GM23338 (cell line): ENCODE data around the gene SYVN1. TPM values are rescaled to one million over a fixed set of nuclear protein-coding genes. Genes with fewer than 3 reads are reported as not detected.

ENCODE experiments used
- ATAC-seq: fragments of 200-7000 bp; cut with Tn5 transposase; 3 replicates; pipeline ENCODE4 v1.9.1; 2020
- DNase-seq: peaks from one replicate; pipeline ENCODE4 v3.0.0-alpha.2; 2015; ENCODE audit warnings: low spot score
- H2AFZ ChIP-seq: fragments of 200-600 bp; sonication (generic); 2 replicates; pipeline ENCODE4 v1.8.0; 2016; ENCODE audit warnings: antibody characterized with exemption, mild to moderate bottlenecking, moderate library complexity
- H3F3A ChIP-seq: fragments of 200-600 bp; sonication (generic); replicated peaks from 2 replicates; pipeline ENCODE4 v1.8.0; 2017; ENCODE audit warnings: antibody characterized with exemption, mixed run types, low read depth
- H3K27ac ChIP-seq: fragments of 200-600 bp; sonication (generic); 2 replicates; pipeline ENCODE4 v1.6.1; 2016; ENCODE audit warnings: low read depth
- H3K27me3 ChIP-seq: fragments of 200-600 bp; sonication (generic); 2 replicates; pipeline ENCODE4 v1.8.0; 2016; ENCODE audit warnings: mild to moderate bottlenecking, mixed run types, moderate library complexity; ENCODE audit not compliant: insufficient read depth
- H3K36me3 ChIP-seq: fragments of 200-600 bp; sonication (generic); 2 replicates; pipeline ENCODE4 v1.8.0; 2016; ENCODE audit warnings: mild to moderate bottlenecking; ENCODE audit not compliant: insufficient read depth
- H3K4me1 ChIP-seq: fragments of 200-600 bp; sonication (generic); 2 replicates; pipeline ENCODE4 v1.8.0; 2016; ENCODE audit warnings: mild to moderate bottlenecking, moderate library complexity; ENCODE audit not compliant: insufficient read depth
- H3K4me2 ChIP-seq: fragments of 200-600 bp; sonication (generic); 2 replicates; pipeline ENCODE4 v1.7.1; 2017; ENCODE audit warnings: mixed run types
- H3K4me3 ChIP-seq: fragments of 200-600 bp; sonication (generic); 2 replicates; pipeline ENCODE4 v1.6.1; 2016; ENCODE audit warnings: mixed run types
- H3K79me2 ChIP-seq: fragments of 200-600 bp; sonication (generic); replicated peaks from 2 replicates; pipeline ENCODE4 v1.8.0; 2017; ENCODE audit warnings: mild to moderate bottlenecking; ENCODE audit not compliant: insufficient read depth
- H3K9me2 ChIP-seq: fragments of 200-600 bp; sonication (generic); 2 replicates; pipeline ENCODE4 v1.8.0; 2017; ENCODE audit not compliant: insufficient read depth
- H4K20me1 ChIP-seq: fragments of 200-600 bp; sonication (generic); replicated peaks from 2 replicates; pipeline ENCODE4 v1.8.0; 2017; ENCODE audit warnings: mild to moderate bottlenecking; ENCODE audit not compliant: insufficient read depth
- H3K27ac Mint-ChIP-seq: 2 replicates; pipeline ENCODE4 v1.8.0; 2020; ENCODE audit warnings: inconsistent platforms, mild to moderate bottlenecking, moderate library complexity, mixed read lengths
- H3K27me3 Mint-ChIP-seq: 3 replicates; pipeline ENCODE4 v1.8.0; 2022; ENCODE audit warnings: low read depth, mild to moderate bottlenecking, moderate library complexity, mixed read lengths, inconsistent platforms; ENCODE audit not compliant: insufficient read depth, poor library complexity
- H3K36me3 Mint-ChIP-seq: 3 replicates; pipeline ENCODE4 v1.8.0; 2021; ENCODE audit warnings: low read depth, mild to moderate bottlenecking, inconsistent platforms, moderate library complexity, mixed read lengths
- H3K4me1 Mint-ChIP-seq: 3 replicates; pipeline ENCODE4 v1.8.0; 2020; ENCODE audit warnings: mild to moderate bottlenecking, inconsistent platforms, mixed read lengths
- H3K4me3 Mint-ChIP-seq: 3 replicates; pipeline ENCODE4 v1.8.0; 2021; ENCODE audit warnings: moderate library complexity, mild to moderate bottlenecking, inconsistent platforms, mixed read lengths
- H3K9me3 Mint-ChIP-seq: 3 replicates; pipeline ENCODE4 v1.8.0; 2020; ENCODE audit warnings: moderate library complexity, mild to moderate bottlenecking, inconsistent platforms, mixed read lengths
- CREB1 ChIP-seq: fragments of 250-450 bp; sonication (Bioruptor Pico); IDR thresholded peaks from 2 replicates; pipeline ENCODE4 v1.5.0; 2020; ENCODE audit warnings: low read depth, mild to moderate bottlenecking, moderate library complexity
- CTCF ChIP-seq, 2 experiments: fragments of 200-600 bp in 1 of 2; sonication (generic) in 1 of 2; conservative IDR thresholded peaks; 2 replicates each; pipeline versions ENCODE4 v1.5.1 to v1.6.1; 2016 to 2017; ENCODE audit warnings: antibody characterized with exemption in 2 of 2, low read depth in 2 of 2, mild to moderate bottlenecking in 2 of 2, moderate library complexity in 1 of 2
- ETS1 ChIP-seq: IDR thresholded peaks from 2 replicates; pipeline ENCODE4 v1.6.1; 2016; ENCODE audit warnings: antibody characterized with exemption
- EZH2 ChIP-seq: fragments of 200-600 bp; sonication (generic); IDR thresholded peaks from one replicate; pipeline ENCODE4 v1.8.0; 2017; ENCODE audit warnings: antibody characterized with exemption, mild to moderate bottlenecking, low read depth; ENCODE audit not compliant: unreplicated experiment
- EZH2phosphoT487 ChIP-seq: fragments of 200-600 bp; sonication (generic); IDR thresholded peaks from one replicate; pipeline ENCODE4 v1.8.1; 2018; ENCODE audit warnings: antibody characterized with exemption; ENCODE audit not compliant: unreplicated experiment
- JUNB ChIP-seq: IDR thresholded peaks from one replicate; pipeline ENCODE4 v1.6.1; 2016; ENCODE audit warnings: antibody characterized with exemption; ENCODE audit not compliant: unreplicated experiment
- NANOG ChIP-seq: IDR thresholded peaks from 2 replicates; pipeline ENCODE4 v1.6.1; 2016; ENCODE audit warnings: antibody characterized with exemption, borderline replicate concordance
- POLR2AphosphoS5 ChIP-seq: IDR thresholded peaks from 2 replicates; pipeline ENCODE4 v1.6.1; 2016; ENCODE audit warnings: antibody characterized with exemption, low read depth
- REST ChIP-seq: IDR thresholded peaks from one replicate; pipeline ENCODE4 v1.6.1; 2018; ENCODE audit warnings: antibody characterized with exemption; ENCODE audit not compliant: unreplicated experiment
- STAT1 ChIP-seq: IDR thresholded peaks from one replicate; pipeline ENCODE4 v1.6.1; 2016; ENCODE audit warnings: antibody characterized with exemption; ENCODE audit not compliant: unreplicated experiment
- ZNF114 ChIP-seq: fragments of 250-450 bp; sonication (Bioruptor Pico); IDR thresholded peaks from 2 replicates; pipeline ENCODE4 v1.5.0; 2020; ENCODE audit warnings: mild to moderate bottlenecking, moderate library complexity
- ZNF331 ChIP-seq: fragments of 250-450 bp; sonication (Bioruptor Pico); IDR thresholded peaks from 2 replicates; pipeline ENCODE4 v1.5.0; 2020; ENCODE audit warnings: low read depth, mild to moderate bottlenecking, moderate library complexity
- ZNF462 ChIP-seq: fragments of 250-450 bp; sonication (Bioruptor Pico); IDR thresholded peaks from 2 replicates; pipeline ENCODE4 v1.5.0; 2020; ENCODE audit warnings: mild to moderate bottlenecking, moderate library complexity
- polyA plus RNA-seq: library from polyadenylated mRNA; unstranded; fragments of >200 nt; fragmentation: Nextera tagmentation; extraction: Ambion mirVana; gene quantifications from 2 replicates; pipeline ENCODE4 v1.2.1, GENCODE V29; 2016
- total RNA-seq: library from RNA; depleted of rRNA; stranded (reverse); fragments of >200 nt; shearing (Covaris generic); gene quantifications from 2 replicates; pipeline ENCODE4 v1.2.3, GENCODE V29; 2014

The SYVN1 gene
- total and polyA plus RNA-seq, 2 experiments from 2014 or later = 13.8 to 28.7 TPM

- Histone ChIP-seq H3K36me3 (peaks cover 6% of the 10 kb centered on the region), H3K4me2 (no peak overlapping the region), H3K79me2 (peaks cover 23% of the 10 kb centered on the region), H3K9me2 (no peaks in the 10 kb centered on the region), H3K27ac (no peak overlapping the region), H4K20me1 (peaks cover 3% of the 10 kb centered on the region; the same call in 1 of the 2 replicates), H3F3A (peaks cover 10% of the 10 kb centered on the region; the same call in 1 of the 2 replicates), H2AFZ (no peak overlapping the region), H3K4me3 (no peak overlapping the region), H3K4me1 (peaks cover 4% of the 10 kb centered on the region; the same call in 1 of the 2 replicates), H3K27me3 (no peaks in the 10 kb centered on the region)
- Mint-ChIP-seq H3K9me3 (no peaks in the 10 kb centered on the region; the same call in 2 of the 3 replicates), H3K36me3 (peaks cover 54% of the 10 kb centered on the region), H3K4me1 (peaks cover 5% of the 10 kb centered on the region), H3K27me3 (peaks cover 3% of the 10 kb centered on the region), H3K4me3 (no peak overlapping the region), H3K27ac (no peak overlapping the region)
- DNase-seq (no peak), ATAC-seq (no peak)
- TF ChIP-seq STAT1 (no peak), REST (no peak), CREB1 (no peak), ZNF331 (CRISPR knock-in tag) (no peak), ZNF114 (CRISPR knock-in tag) (no peak), ZNF462 (CRISPR knock-in tag) (no peak), JUNB (no peak), POLR2AphosphoS5 (no peak), EZH2phosphoT487 (no peak), NANOG (no peak), CTCF (conservative IDR thresholded peaks at IDR 0.05; ENCODE audit: low read depth in 2 of 2) (no peak), ETS1 (no peak), EZH2 (no peak)
Measured at GRCh38 chr11:65127473-65128181, 6.7 kb downstream of the SYVN1 start.
